Measurements from ENCODE around the gene EP400.

The EP400 gene

GRCh38 chr12:132057691-132058090 is 107.9 kb downstream of the EP400 start:
- no peak for DNase-seq (ENCODE audit: low read depth, low spot score)
- TF ChIP-seq CTCF (IDR thresholded peaks at IDR 0.05; ENCODE audit: low read depth, low read length), result no peak
- H3K4me3 ChIP-seq (ENCODE audit: low read depth, low read length), result no peak overlapping the region
- in situ Hi-C loops (cut with HindIII; ENCODE audit: low sequenced_read_pairs), result no loop called here

- TF ChIP-seq CTCF (IDR thresholded peaks at IDR 0.05; ENCODE audit: low read depth, low read length), result no peak
- in situ Hi-C loops (cut with HindIII; ENCODE audit: low sequenced_read_pairs), result no loop called here
- DNase-seq (ENCODE audit: low read depth, low spot score), result no peak
Measured at GRCh38 chr12:132061197-132061596, 111.5 kb downstream of the EP400 start.

GRCh38 chr12:132061641-132062430 is 112.1 kb downstream of the EP400 start:
- in situ Hi-C loops (cut with HindIII; ENCODE audit: low sequenced_read_pairs), result no loop called here
- no peak for DNase-seq (ENCODE audit: low read depth, low spot score)
- TF ChIP-seq CTCF (IDR thresholded peaks at IDR 0.05; ENCODE audit: low read depth, low read length), result no peak
- H3K4me3 ChIP-seq (ENCODE audit: low read depth, low read length), result no peak overlapping the region

More at GRCh38 chr12:132061197-132061596, 111.5 kb downstream of the EP400 start:
- H3K4me3 ChIP-seq (ENCODE audit: low read depth, low read length), result no peak overlapping the region

- no peak overlapping the region for H3K4me3 ChIP-seq (ENCODE audit: low read depth, low read length)
- in situ Hi-C loops (cut with HindIII; ENCODE audit: low sequenced_read_pairs), result no loop called here
Measured at GRCh38 chr12:132062481-132062880, 112.7 kb downstream of the EP400 start.

GRCh38 chr12:132063491-132063890 is 113.7 kb downstream of the EP400 start:
- in situ Hi-C loops (cut with HindIII; ENCODE audit: low sequenced_read_pairs), result no loop called here
- TF ChIP-seq CTCF (IDR thresholded peaks at IDR 0.05; ENCODE audit: low read depth, low read length), result no peak
- DNase-seq (ENCODE audit: low read depth, low spot score), result no peak
- H3K4me3 ChIP-seq (ENCODE audit: low read depth, low read length), result no peak overlapping the region

More at GRCh38 chr12:132062481-132062880, 112.7 kb downstream of the EP400 start:
- no peak for DNase-seq (ENCODE audit: low read depth, low spot score)
- no peak for TF ChIP-seq CTCF (IDR thresholded peaks at IDR 0.05; ENCODE audit: low read depth, low read length)

GRCh38 chr12:132064631-132065030 is 114.9 kb downstream of the EP400 start:
- no peak for TF ChIP-seq CTCF (IDR thresholded peaks at IDR 0.05; ENCODE audit: low read depth, low read length)
- no peak overlapping the region for H3K4me3 ChIP-seq (ENCODE audit: low read depth, low read length)
- in situ Hi-C loops (cut with HindIII; ENCODE audit: low sequenced_read_pairs), result no loop called here
- DNase-seq (ENCODE audit: low read depth, low spot score), result no peak
